HUES6 (cell line): ENCODE data around the gene CDC42BPA.
"Not testable (repeated sequence)": the region's sequence is repeated elsewhere in the genome, so short reads cannot be mapped to it uniquely, and the experiment has no call there.

ENCODE experiments used
- H3K27ac ChIP-seq: 2 replicates; pipeline ENCODE4 v1.7.0; 2013; ENCODE audit warnings: low read depth, mild to moderate bottlenecking, low read length, inconsistent platforms
- H3K27me3 ChIP-seq: 2 replicates; pipeline ENCODE4 v1.6.1; 2013; ENCODE audit warnings: low read length; ENCODE audit not compliant: control insufficient read depth, insufficient read depth
- H3K36me3 ChIP-seq: 2 replicates; pipeline ENCODE4 v1.6.1; 2013; ENCODE audit warnings: low read length; ENCODE audit not compliant: control insufficient read depth, insufficient read depth
- H3K4me1 ChIP-seq: 2 replicates; pipeline ENCODE4 v1.6.1; 2013; ENCODE audit warnings: low read length; ENCODE audit not compliant: control insufficient read depth, insufficient read depth
- H3K4me3 ChIP-seq: 2 replicates; pipeline ENCODE4 v1.5.1; 2013; ENCODE audit warnings: low read depth, low read length
- H3K9ac ChIP-seq: one replicate; pipeline ENCODE4 v1.6.1; 2013; ENCODE audit warnings: mild to moderate bottlenecking, low read length
- H3K9me3 ChIP-seq: 2 replicates; pipeline ENCODE4 v1.6.1; 2013; ENCODE audit warnings: low read depth, low read length; ENCODE audit not compliant: control insufficient read depth, insufficient read depth

Gene CDC42BPA

GRCh38 chr1:227355542-227356245 lies 37.4 kb upstream of the CDC42BPA start:
- Histone ChIP-seq H3K9me3 (no peaks in the 10 kb centered on the region; the same call in 1 of the 2 replicates), H3K27me3 (no peaks in the 10 kb centered on the region), H3K9ac (peak overlapping the region; percentile 82), H3K4me1 (peaks cover 29% of the 10 kb centered on the region), H3K36me3 (no peaks in the 10 kb centered on the region), H3K27ac (peak overlapping the region; percentile 66; the same call in 1 of the 2 replicates), H3K4me3 (no peak overlapping the region)

GRCh38 chr1:227353186-227353585 lies 34.9 kb upstream of the CDC42BPA start:
- H3K4me1 ChIP-seq = peaks cover 29% of the 10 kb centered on the region
- no peak overlapping the region for H3K4me3 ChIP-seq
- no peaks in the 10 kb centered on the region for H3K27me3 ChIP-seq
- no peak overlapping the region for H3K9ac ChIP-seq
- no peak overlapping the region for H3K27ac ChIP-seq
- no peaks in the 10 kb centered on the region; the same call in 1 of the 2 replicates for H3K9me3 ChIP-seq
- no peaks in the 10 kb centered on the region for H3K36me3 ChIP-seq

- H3K9me3 ChIP-seq, H3K27ac ChIP-seq, H3K4me3 ChIP-seq, H3K9ac ChIP-seq, H3K36me3 ChIP-seq, H3K27me3 ChIP-seq: not testable (repeated sequence)
- peaks cover 21% of the 10 kb centered on the region for H3K4me1 ChIP-seq
These were observed 33.9 kb upstream of the CDC42BPA start for GRCh38 chr1:227352164-227352563.

GRCh38 chr1:227351443-227351842 lies 33.2 kb upstream of the CDC42BPA start:
- Histone ChIP-seq H3K4me3 (no peak overlapping the region), H3K27ac (no peak overlapping the region), H3K9ac (no peak overlapping the region), H3K27me3 (no peaks in the 10 kb centered on the region), H3K9me3 (no peaks in the 10 kb centered on the region; the same call in 1 of the 2 replicates), H3K4me1 (peaks cover 14% of the 10 kb centered on the region), H3K36me3 (no peaks in the 10 kb centered on the region)

- Histone ChIP-seq H3K9ac (no peak overlapping the region), H3K9me3 (no peaks in the 10 kb centered on the region; the same call in 1 of the 2 replicates), H3K27ac (no peak overlapping the region), H3K36me3 (no peaks in the 10 kb centered on the region), H3K4me1 (peaks cover 7% of the 10 kb centered on the region), H3K27me3 (no peaks in the 10 kb centered on the region), H3K4me3 (no peak overlapping the region)
These were observed 31.7 kb upstream of the CDC42BPA start for GRCh38 chr1:227349967-227350366.

- no peaks in the 10 kb centered on the region for H3K4me1 ChIP-seq
- H3K4me3 ChIP-seq = no peak overlapping the region
- no peak overlapping the region for H3K9ac ChIP-seq
- H3K36me3 ChIP-seq = no peaks in the 10 kb centered on the region
- no peaks in the 10 kb centered on the region for H3K27me3 ChIP-seq
- no peak overlapping the region for H3K27ac ChIP-seq
- peaks cover 9% of the 10 kb centered on the region for H3K9me3 ChIP-seq
These were observed 25.6 kb upstream of the CDC42BPA start for GRCh38 chr1:227343727-227344551.

- no peak overlapping the region for H3K9ac ChIP-seq
- H3K27ac ChIP-seq = no peak overlapping the region
- H3K4me1 ChIP-seq = no peaks in the 10 kb centered on the region
- no peaks in the 10 kb centered on the region for H3K27me3 ChIP-seq
- H3K36me3 ChIP-seq = no peaks in the 10 kb centered on the region
- no peak overlapping the region for H3K4me3 ChIP-seq
- H3K9me3 ChIP-seq = peaks cover 9% of the 10 kb centered on the region
These were observed 24.9 kb upstream of the CDC42BPA start for GRCh38 chr1:227343206-227343605.

GRCh38 chr1:227342075-227342829 lies 24.0 kb upstream of the CDC42BPA start:
- Histone ChIP-seq H3K9ac (no peak overlapping the region), H3K27me3 (no peaks in the 10 kb centered on the region), H3K9me3 (peaks cover 9% of the 10 kb centered on the region), H3K4me1 (no peaks in the 10 kb centered on the region), H3K4me3 (no peak overlapping the region), H3K27ac (no peak overlapping the region), H3K36me3 (no peaks in the 10 kb centered on the region)

- peaks cover 20% of the 10 kb centered on the region for H3K9me3 ChIP-seq
- not testable (repeated sequence) for H3K4me1 ChIP-seq, H3K27me3 ChIP-seq, H3K4me3 ChIP-seq, H3K36me3 ChIP-seq, H3K9ac ChIP-seq, H3K27ac ChIP-seq
These were observed 17.8 kb upstream of the CDC42BPA start for GRCh38 chr1:227336136-227336535.

GRCh38 chr1:227335242-227336020 lies 17.1 kb upstream of the CDC42BPA start:
- no peaks in the 10 kb centered on the region for H3K36me3 ChIP-seq
- H3K4me1 ChIP-seq = no peaks in the 10 kb centered on the region
- H3K27me3 ChIP-seq = no peaks in the 10 kb centered on the region
- H3K9ac ChIP-seq = no peak overlapping the region
- no peak overlapping the region for H3K27ac ChIP-seq
- H3K4me3 ChIP-seq = no peak overlapping the region
- peaks cover 20% of the 10 kb centered on the region for H3K9me3 ChIP-seq
